Activated CD4-positive, alpha-beta T cell treated with anti-CD3 and anti-CD28 coated beads, Interleukin-2, amount 10 ng/mL, durations not matched to agents 24 days and 14 days (primary cell): Measurements from ENCODE around the gene TNFAIP2. TPM values are rescaled to one million over a fixed set of nuclear protein-coding genes. Genes with fewer than 3 reads are reported as not detected.
"Not testable (repeated sequence)": the region's sequence is repeated elsewhere in the genome, so short reads cannot be mapped to it uniquely, and the experiment has no call there.

Experiments used
- DNase-seq: peaks from one replicate; pipeline ENCODE4 v3.0.0; 2022
- H3K27ac Mint-ChIP-seq: one replicate; pipeline ENCODE4 v1.8.0; 2022; ENCODE audit warnings: mild to moderate bottlenecking, mixed read lengths
- H3K27me3 Mint-ChIP-seq: one replicate; pipeline ENCODE4 v1.8.0; 2022; ENCODE audit warnings: mixed read lengths
- H3K36me3 Mint-ChIP-seq: one replicate; pipeline ENCODE4 v1.8.0; 2022; ENCODE audit warnings: low read depth, mild to moderate bottlenecking, mixed read lengths
- H3K4me1 Mint-ChIP-seq: one replicate; pipeline ENCODE4 v1.8.0; 2021; ENCODE audit warnings: mixed read lengths
- H3K4me3 Mint-ChIP-seq: one replicate; pipeline ENCODE4 v1.8.0; 2022; ENCODE audit warnings: mild to moderate bottlenecking, moderate library complexity, mixed read lengths
- H3K9me3 Mint-ChIP-seq: one replicate; pipeline ENCODE4 v1.8.0; 2021; ENCODE audit warnings: mixed read lengths
- intact Hi-C: fragments of 100-400 bp; cut with micrococcal nuclease; formaldehyde crosslinking; loops from one replicate; pipeline ENCODE4 v1.15.1; 2023
- total RNA-seq: library from RNA; stranded (reverse); gene quantifications from 2 replicates; pipeline ENCODE4 v1.2.3, GENCODE V29; 2022

Gene TNFAIP2
- total RNA-seq, 1 donor from 2014 or later: 0.37 TPM

DNA sequence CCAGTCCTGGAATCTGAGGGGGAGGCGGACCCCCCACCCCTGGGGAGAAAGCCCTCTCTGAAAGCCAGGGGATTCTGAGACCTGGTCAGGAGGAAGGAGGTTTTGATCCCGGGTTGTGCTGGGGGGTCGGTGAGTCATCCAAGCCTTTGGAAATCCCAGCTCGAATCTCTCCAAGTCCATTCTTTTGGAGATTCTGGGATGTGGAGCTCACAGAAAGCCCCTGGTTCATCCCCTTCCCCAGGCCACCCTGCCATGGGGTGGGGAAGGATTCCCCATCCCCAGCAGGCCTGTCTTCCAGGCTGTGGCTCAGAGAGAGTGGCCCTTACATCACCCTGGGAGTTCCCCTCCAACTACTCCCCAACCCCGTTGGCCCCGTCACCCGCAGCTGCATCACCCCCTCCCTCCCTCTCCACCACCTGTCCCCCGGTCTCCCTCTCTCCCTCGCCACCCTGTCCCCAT is 14.5 kb upstream of the TNFAIP2 start:
- Mint-ChIP-seq H3K4me1 (peaks cover 4% of the 10 kb centered on the region), H3K27me3 (peaks cover 9% of the 10 kb centered on the region), H3K36me3 (no peaks in the 10 kb centered on the region), H3K9me3 (no peaks in the 10 kb centered on the region), H3K27ac (no peak overlapping the region), H3K4me3 (no peak overlapping the region)
- intact Hi-C loops: loop anchor here (5.0 kb wide), 1 partner anchor 79 kb away; no protein-coding TSS in a partner anchor
- peak; percentile 65 for DNase-seq

DNA sequence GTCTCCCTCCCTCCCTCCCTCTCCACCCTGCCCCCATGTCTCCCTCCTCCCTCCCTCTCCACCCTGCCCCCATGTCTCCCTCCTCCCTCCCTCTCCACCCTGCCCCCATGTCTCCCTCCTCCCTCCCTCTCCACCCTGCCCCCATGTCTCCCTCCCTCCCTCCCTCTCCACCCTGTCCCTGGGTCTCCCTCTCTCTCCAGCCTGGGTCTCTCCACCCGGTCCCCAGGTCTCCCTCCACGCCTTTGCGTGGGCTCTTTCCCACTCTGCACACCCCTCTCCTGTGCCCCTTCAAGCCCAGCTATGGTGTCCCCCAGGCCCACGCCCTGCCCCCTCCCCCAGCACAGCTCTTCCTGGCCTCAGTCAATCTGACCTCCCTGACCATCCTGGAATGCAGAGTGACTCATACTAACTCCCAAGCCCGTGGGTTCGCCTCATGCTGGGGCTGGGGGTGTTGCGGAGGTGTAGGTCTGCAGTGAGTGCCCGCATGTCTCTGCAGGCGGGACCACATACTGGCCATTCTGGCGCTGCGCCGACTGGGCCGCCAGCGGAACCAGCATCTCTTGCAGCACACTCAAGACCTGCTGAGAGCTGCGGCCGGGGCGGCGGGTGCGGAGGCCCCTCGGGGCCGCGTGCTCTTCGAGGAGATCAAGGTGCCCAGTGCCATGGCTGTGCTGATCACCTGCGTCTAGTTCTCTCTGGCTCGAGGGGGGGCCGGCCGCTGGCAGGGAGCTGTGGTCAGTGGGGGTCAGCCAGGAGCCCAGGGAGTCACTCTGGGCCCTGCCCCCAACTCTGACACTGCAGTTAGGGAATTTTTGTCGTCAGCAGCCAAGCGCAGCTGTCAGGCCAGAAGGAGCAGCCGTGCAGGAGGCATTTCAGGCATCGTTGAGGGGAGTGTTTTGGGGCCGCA is 13.5 kb upstream of the TNFAIP2 start:
- Mint-ChIP-seq H3K27me3 (peaks cover 7% of the 10 kb centered on the region), H3K9me3 (no peaks in the 10 kb centered on the region), H3K4me1 (peaks cover 5% of the 10 kb centered on the region), H3K27ac (no peak overlapping the region), H3K36me3 (no peaks in the 10 kb centered on the region), H3K4me3 (no peak overlapping the region)
- no peak for DNase-seq
- intact Hi-C loops: loop anchor here (5.0 kb wide), 1 partner anchor 78 kb away; no protein-coding TSS in a partner anchor

DNA sequence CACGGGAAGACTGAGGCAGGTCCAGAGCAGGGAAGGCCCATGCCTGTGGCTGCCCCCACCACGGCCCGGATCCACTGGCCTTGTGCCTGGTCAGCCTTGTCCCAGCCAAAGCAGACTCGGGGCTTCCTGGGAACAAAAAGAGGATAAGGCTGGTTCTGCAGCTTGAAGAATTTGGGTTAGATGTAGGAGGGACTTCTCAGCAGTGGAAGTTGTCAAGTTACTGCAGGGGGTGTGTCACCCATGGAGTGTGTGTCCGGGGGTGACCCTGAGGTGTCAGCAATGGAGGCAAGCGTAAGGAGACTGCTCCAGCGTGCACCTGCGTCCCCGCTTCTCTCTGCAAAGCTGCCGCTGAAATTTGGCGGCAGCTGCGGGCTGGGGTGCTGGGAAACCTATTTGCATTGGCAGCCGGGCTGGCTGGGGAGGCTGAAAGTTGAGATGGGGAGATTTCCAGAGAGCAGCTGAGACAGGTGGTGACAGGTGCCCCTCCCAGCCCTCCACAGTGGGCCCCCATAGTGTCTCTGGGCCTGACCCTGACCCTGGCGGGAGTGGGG is 12.5 kb upstream of the TNFAIP2 start:
- peaks cover 7% of the 10 kb centered on the region for H3K4me1 Mint-ChIP-seq
- no peak overlapping the region for H3K4me3 Mint-ChIP-seq
- H3K27me3 Mint-ChIP-seq: peaks cover under 1% of the 10 kb centered on the region
- H3K36me3 Mint-ChIP-seq: no peaks in the 10 kb centered on the region
- no peak overlapping the region for H3K27ac Mint-ChIP-seq
- no peak for DNase-seq
- intact Hi-C loops: no loop called here
- no peaks in the 10 kb centered on the region for H3K9me3 Mint-ChIP-seq

GRCh38 chr14:103111232-103111868 is 11.9 kb upstream of the TNFAIP2 start:
- H3K4me1 Mint-ChIP-seq: peaks cover 7% of the 10 kb centered on the region

GRCh38 chr14:103112400-103113243 is 10.6 kb upstream of the TNFAIP2 start:
- H3K9me3 Mint-ChIP-seq: no peaks in the 10 kb centered on the region

More at GRCh38 chr14:103111232-103111868, 11.9 kb upstream of the TNFAIP2 start:
- Mint-ChIP-seq H3K27me3 (no peaks in the 10 kb centered on the region), H3K36me3 (no peaks in the 10 kb centered on the region), H3K4me3 (no peak overlapping the region), H3K9me3 (no peaks in the 10 kb centered on the region), H3K27ac (no peak overlapping the region)
- intact Hi-C loops: no loop called here
- DNase-seq: no peak

DNA sequence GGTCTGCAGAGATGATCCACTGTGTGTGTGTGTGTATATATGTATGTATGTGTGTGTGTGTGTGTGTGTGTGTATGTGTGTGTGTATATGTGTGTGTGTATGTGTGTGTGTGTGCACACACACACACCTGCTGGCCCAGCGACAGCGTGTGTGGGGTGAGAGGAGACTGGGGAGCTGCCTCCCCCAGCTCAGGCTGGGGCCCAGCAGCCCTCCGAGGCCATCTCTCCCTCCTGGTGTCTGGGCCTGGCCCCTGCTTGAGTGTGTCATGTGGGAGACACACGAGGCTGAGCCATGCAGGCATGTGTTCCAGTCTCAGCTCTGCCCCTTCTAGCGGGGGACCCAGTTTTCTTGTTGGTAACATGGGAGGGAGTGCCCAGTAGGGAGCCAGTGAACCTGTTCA is 10.0 kb upstream of the TNFAIP2 start:
- intact Hi-C loops: no loop called here
- Mint-ChIP-seq H3K4me1 (peaks cover 7% of the 10 kb centered on the region), H3K27ac (no peak overlapping the region)

More at GRCh38 chr14:103112400-103113243, 10.6 kb upstream of the TNFAIP2 start:
- intact Hi-C loops: no loop called here
- no peak for DNase-seq
- Mint-ChIP-seq H3K4me1 (peaks cover 7% of the 10 kb centered on the region), H3K36me3 (no peaks in the 10 kb centered on the region), H3K4me3 (no peak overlapping the region), H3K27me3 (no peaks in the 10 kb centered on the region), H3K27ac (no peak overlapping the region)

DNA sequence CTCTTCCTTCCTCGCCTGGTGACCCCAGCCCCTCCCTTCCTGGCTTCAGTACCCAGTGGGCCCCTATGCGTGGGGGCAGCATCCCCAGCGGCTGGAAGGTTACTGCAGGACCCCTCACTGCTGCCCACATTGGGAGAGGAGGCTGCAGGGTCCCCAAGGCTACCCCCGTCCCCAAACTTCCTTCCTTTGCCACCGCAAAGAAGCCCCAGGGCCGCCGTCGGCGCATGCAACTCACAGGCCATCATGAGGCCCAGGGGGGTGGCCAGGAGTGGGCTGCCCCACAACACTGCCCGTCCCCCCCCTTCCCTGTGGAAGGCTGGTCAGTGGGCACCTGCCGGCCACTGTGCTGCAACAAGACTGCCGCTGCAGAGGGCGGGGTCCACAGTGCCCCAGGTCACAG is 9.5 kb upstream of the TNFAIP2 start:
- Mint-ChIP-seq H3K36me3 (no peaks in the 10 kb centered on the region), H3K9me3 (no peaks in the 10 kb centered on the region), H3K27ac (no peak overlapping the region), H3K27me3 (no peaks in the 10 kb centered on the region), H3K4me1 (peaks cover 7% of the 10 kb centered on the region), H3K4me3 (no peak overlapping the region)
- DNase-seq: no peak
- intact Hi-C loops: no loop called here

More for the DNA sequence above, 10.0 kb upstream of the TNFAIP2 start:
- Mint-ChIP-seq H3K4me3 (no peak overlapping the region), H3K36me3 (no peaks in the 10 kb centered on the region), H3K9me3 (no peaks in the 10 kb centered on the region), H3K27me3 (no peaks in the 10 kb centered on the region)
- DNase-seq: no peak

- H3K9me3 Mint-ChIP-seq, H3K36me3 Mint-ChIP-seq, H3K27ac Mint-ChIP-seq, H3K27me3 Mint-ChIP-seq, H3K4me1 Mint-ChIP-seq, intact Hi-C loops: not testable (repeated sequence)
- DNase-seq: peak; percentile 67
- H3K4me3 Mint-ChIP-seq: peak overlapping the region; percentile 68
Observed at GRCh38 chr14:103115086-103115679, 8.1 kb upstream of the TNFAIP2 start.

GRCh38 chr14:103115845-103116572 is 7.3 kb upstream of the TNFAIP2 start:
- Mint-ChIP-seq H3K4me1 (peaks cover 7% of the 10 kb centered on the region), H3K9me3 (no peaks in the 10 kb centered on the region), H3K4me3 (no peak overlapping the region), H3K27me3 (peaks cover 11% of the 10 kb centered on the region), H3K36me3 (no peaks in the 10 kb centered on the region), H3K27ac (no peak overlapping the region)
- intact Hi-C loops: no loop called here
- no peak for DNase-seq

- intact Hi-C loops: no loop called here
- H3K27ac Mint-ChIP-seq: no peak overlapping the region
- no peak overlapping the region for H3K4me3 Mint-ChIP-seq
Observed at GRCh38 chr14:103116636-103117035, 6.6 kb upstream of the TNFAIP2 start.

DNA sequence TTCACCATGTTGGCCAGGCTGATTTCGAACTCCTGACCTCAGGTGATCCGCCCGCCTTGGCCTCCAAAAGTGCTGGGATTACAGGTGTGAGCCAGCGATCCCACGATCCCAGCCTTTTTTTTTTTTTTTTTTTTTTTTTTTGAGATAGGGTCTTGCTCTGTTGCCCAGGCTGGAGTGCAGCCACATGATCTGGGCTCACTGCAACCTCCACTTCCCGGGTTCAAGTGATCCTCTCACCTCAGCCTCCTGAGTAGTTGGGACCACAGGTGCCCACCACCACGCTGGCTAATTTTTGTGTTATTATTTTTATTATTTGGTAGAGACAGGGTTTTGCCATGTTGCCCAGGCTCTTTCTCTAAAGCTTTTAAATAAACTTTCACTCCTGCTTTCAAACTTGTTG is 5.8 kb upstream of the TNFAIP2 start:
- peaks cover 21% of the 10 kb centered on the region for H3K27me3 Mint-ChIP-seq
- intact Hi-C loops, H3K9me3 Mint-ChIP-seq, DNase-seq, H3K36me3 Mint-ChIP-seq, H3K27ac Mint-ChIP-seq, H3K4me3 Mint-ChIP-seq, H3K4me1 Mint-ChIP-seq: not testable (repeated sequence)

More at GRCh38 chr14:103116636-103117035, 6.6 kb upstream of the TNFAIP2 start:
- Mint-ChIP-seq H3K4me1 (peaks cover 8% of the 10 kb centered on the region), H3K9me3 (no peaks in the 10 kb centered on the region), H3K27me3 (peaks cover 14% of the 10 kb centered on the region), H3K36me3 (no peaks in the 10 kb centered on the region)
- DNase-seq: no peak

DNA sequence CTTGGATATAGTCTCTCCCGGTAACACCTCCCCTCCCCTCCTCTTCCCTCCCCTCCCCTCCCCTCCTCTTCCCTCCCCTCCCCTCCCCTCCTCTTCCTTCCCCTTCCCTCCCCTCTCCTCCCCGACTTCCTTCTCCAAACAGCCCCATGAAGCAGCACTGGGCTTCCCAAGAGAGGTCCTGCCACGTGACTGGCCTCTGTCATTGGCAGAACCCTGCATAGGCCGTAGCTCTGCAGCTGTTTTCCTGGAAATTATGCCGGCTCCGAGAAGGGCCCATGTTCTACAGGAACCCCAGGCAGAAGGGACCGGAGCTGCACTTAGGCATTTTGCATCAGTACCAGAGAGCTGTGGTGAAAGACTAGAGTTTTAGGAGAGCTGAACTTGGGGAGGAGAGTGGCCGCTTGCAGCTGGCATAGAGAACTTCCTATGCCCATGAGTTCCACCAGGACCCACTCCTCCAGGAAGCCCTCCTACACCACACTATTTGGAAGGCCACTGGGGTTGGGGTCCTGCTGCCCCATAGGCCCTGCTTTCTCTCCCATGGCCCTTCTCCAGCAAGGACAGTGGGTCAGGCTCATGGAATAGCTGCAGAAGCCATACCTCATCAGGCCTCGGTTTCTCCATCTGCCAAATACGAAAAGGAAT is 5.1 kb upstream of the TNFAIP2 start:
- no peak overlapping the region for H3K27ac Mint-ChIP-seq
- H3K4me1 Mint-ChIP-seq: peaks cover 8% of the 10 kb centered on the region
- no peaks in the 10 kb centered on the region for H3K9me3 Mint-ChIP-seq
- no peak overlapping the region for H3K4me3 Mint-ChIP-seq
- DNase-seq: no peak
- H3K27me3 Mint-ChIP-seq: peaks cover 21% of the 10 kb centered on the region
- no peaks in the 10 kb centered on the region for H3K36me3 Mint-ChIP-seq
- intact Hi-C loops: no loop called here
